Suprapubic skin (tissue), 4 donors: ENCODE data around the gene SCN1A.

Experiments used
- POLR2A ChIP-seq, 2 donors: fragments of 450-650 bp; IDR thresholded peaks; one replicate each; pipeline ENCODE4 v1.6.1; 2017; ENCODE audit warnings: antibody characterized with exemption in 2 of 2, mild to moderate bottlenecking in 2 of 2, moderate library complexity in 2 of 2
- POLR2AphosphoS5 ChIP-seq, 3 donors: sonication (generic); formaldehyde crosslinking; IDR thresholded peaks; one replicate each; pipeline ENCODE4 v1.6.1; 2017; ENCODE audit warnings: antibody characterized with exemption in 3 of 3

- TF ChIP-seq POLR2AphosphoS5 (IDR thresholded peaks at IDR 0.05) = no peak
- no peak for TF ChIP-seq POLR2A (IDR thresholded peaks at IDR 0.05)
Measured at GRCh38 chr2:166148500-166149400, 20.9 kb upstream of the SCN1A start.
